ENCODE measurements around the gene DHX16. TPM values are rescaled to one million over a fixed set of nuclear protein-coding genes. Genes with fewer than 3 reads are reported as not detected.

DHX16 gene
- total and polyA plus RNA-seq, 8 donors = 23.8 to 43.4 (median 40.0) TPM

- H3K27ac ChIP-seq = peak overlapping the region in 1 of 2 donors; percentile 38
- ATAC-seq (no peak), DNase-seq (no peak)
- no peaks in the 10 kb centered on the region for H3K27me3 ChIP-seq
- H3K36me3 ChIP-seq = peaks cover 0 to 40% of the 10 kb centered on the region in 2 donors
- intact Hi-C loops (cut with DNase I) = no loop called here
- no peak overlapping the region for H3K4me3 ChIP-seq
- no peak for TF ChIP-seq CTCF (IDR thresholded peaks at IDR 0.05)
- no peaks in the 10 kb centered on the region for H3K9me3 ChIP-seq
- H3K4me1 ChIP-seq = peaks cover 4 to 42% of the 10 kb centered on the region in 2 donors
These were observed 29.1 kb downstream of the DHX16 start for GRCh38 chr6:30643656-30644055.

GRCh38 chr6:30641048-30641447 is 31.8 kb downstream of the DHX16 start:
- no peak overlapping the region for H3K27ac ChIP-seq
- no peak overlapping the region for H3K4me3 ChIP-seq
- no peak for TF ChIP-seq CTCF (IDR thresholded peaks at IDR 0.05)
- intact Hi-C loops (cut with DNase I) = no loop called here
- H3K9me3 ChIP-seq = no peaks in the 10 kb centered on the region
- no peaks in the 10 kb centered on the region for H3K27me3 ChIP-seq
- ATAC-seq (no peak), DNase-seq (no peak)
- peaks cover 0 to 41% of the 10 kb centered on the region in 2 donors for H3K36me3 ChIP-seq
- H3K4me1 ChIP-seq = peaks cover 0 to 26% of the 10 kb centered on the region in 2 donors

GRCh38 chr6:30640481-30640880 is 32.3 kb downstream of the DHX16 start:
- TF ChIP-seq CTCF (IDR thresholded peaks at IDR 0.05) = no peak
- peaks cover 0 to 41% of the 10 kb centered on the region in 2 donors for H3K36me3 ChIP-seq
- peaks cover 0 to 23% of the 10 kb centered on the region in 2 donors for H3K4me1 ChIP-seq
- intact Hi-C loops (cut with DNase I) = no loop called here
- DNase-seq (no peak), ATAC-seq (no peak)
- H3K27me3 ChIP-seq = no peaks in the 10 kb centered on the region
- H3K9me3 ChIP-seq = no peaks in the 10 kb centered on the region
- H3K27ac ChIP-seq = no peak overlapping the region
- H3K4me3 ChIP-seq = no peak overlapping the region

- no peak for TF ChIP-seq CTCF (IDR thresholded peaks at IDR 0.05)
- no peak overlapping the region for H3K27ac ChIP-seq
- no peaks in the 10 kb centered on the region for H3K27me3 ChIP-seq
- intact Hi-C loops (cut with DNase I) = no loop called here
- DNase-seq = no peak
- no peak for ATAC-seq
- H3K4me3 ChIP-seq = no peak overlapping the region
- H3K9me3 ChIP-seq = no peaks in the 10 kb centered on the region
- H3K4me1 ChIP-seq = no peaks in the 10 kb centered on the region
- H3K36me3 ChIP-seq = peaks cover 0 to 50% of the 10 kb centered on the region in 2 donors
These were observed 37.0 kb downstream of the DHX16 start for GRCh38 chr6:30635834-30636233.

- ATAC-seq (peak; percentile 99), DNase-seq (peak; percentile 85 to 97 (median 91))
- peaks cover 0 to 29% of the 10 kb centered on the region in 2 donors for H3K4me1 ChIP-seq
- H3K27me3 ChIP-seq = no peaks in the 10 kb centered on the region
- peak in 1 of 2 donors; percentile 18 for TF ChIP-seq CTCF (IDR thresholded peaks at IDR 0.05)
- H3K4me3 ChIP-seq = peak within 1 kb of the TSS; percentile 50 to 51
- H3K27ac ChIP-seq = peak within 1 kb of the TSS; percentile 47 to 84
- intact Hi-C loops (cut with DNase I) = no loop called here
- H3K9me3 ChIP-seq = no peaks in the 10 kb centered on the region
- H3K36me3 ChIP-seq = peaks cover 0 to 69% of the 10 kb centered on the region in 2 donors
These were observed 46.1 kb downstream of the DHX16 start, which contains the start of gene ATAT1 for GRCh38 chr6:30626484-30627366. Gene ATAT1 (plus strand): TSS chr6:30626874.
